ENCODE results near the gene RIPK4.

DNA sequence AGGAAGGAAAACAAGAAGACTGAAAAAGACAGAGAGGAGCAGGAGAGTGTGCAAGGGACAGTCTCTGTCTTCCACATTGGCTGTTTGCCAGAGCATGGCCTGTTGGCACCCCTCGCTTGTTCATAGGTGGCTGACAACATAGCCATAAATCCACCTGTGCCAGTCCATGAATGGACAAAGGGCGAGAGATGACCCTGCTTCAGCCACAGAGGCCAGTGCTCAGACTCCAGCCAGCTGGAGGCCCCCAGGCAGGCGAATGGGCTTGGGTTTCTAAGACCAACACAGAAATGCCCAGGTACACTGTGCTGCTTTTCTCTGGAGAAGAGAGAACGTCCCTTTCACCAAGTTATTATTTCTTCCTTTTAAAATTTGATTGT lies 60.6 kb downstream of the RIPK4 start:
- TF ChIP-seq POLR2A (IDR thresholded peaks at IDR 0.05): no peak
- TF ChIP-seq, protein P1, sequence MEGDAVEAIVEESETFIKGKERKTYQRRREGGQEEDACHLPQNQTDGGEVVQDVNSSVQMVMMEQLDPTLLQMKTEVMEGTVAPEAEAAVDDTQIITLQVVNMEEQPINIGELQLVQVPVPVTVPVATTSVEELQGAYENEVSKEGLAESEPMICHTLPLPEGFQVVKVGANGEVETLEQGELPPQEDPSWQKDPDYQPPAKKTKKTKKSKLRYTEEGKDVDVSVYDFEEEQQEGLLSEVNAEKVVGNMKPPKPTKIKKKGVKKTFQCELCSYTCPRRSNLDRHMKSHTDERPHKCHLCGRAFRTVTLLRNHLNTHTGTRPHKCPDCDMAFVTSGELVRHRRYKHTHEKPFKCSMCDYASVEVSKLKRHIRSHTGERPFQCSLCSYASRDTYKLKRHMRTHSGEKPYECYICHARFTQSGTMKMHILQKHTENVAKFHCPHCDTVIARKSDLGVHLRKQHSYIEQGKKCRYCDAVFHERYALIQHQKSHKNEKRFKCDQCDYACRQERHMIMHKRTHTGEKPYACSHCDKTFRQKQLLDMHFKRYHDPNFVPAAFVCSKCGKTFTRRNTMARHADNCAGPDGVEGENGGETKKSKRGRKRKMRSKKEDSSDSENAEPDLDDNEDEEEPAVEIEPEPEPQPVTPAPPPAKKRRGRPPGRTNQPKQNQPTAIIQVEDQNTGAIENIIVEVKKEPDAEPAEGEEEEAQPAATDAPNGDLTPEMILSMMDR (IDR thresholded peaks at IDR 0.05): no peak

Data from testis (tissue), 2 donors.